Left ventricle myocardium inferior (tissue), 1 donor: ENCODE data around the gene NPBWR2. TPM values are rescaled to one million over a fixed set of nuclear protein-coding genes. Genes with fewer than 3 reads are reported as not detected.

Source experiments
- DNase-seq: peaks from one replicate; pipeline ENCODE4 v3.0.0-alpha.2; 2020
- H3K27ac ChIP-seq: fragments of 200-600 bp; replicated peaks from 2 replicates; pipeline ENCODE4 v1.8.0; 2021
- H3K27me3 ChIP-seq: fragments of 200-600 bp; 2 replicates; pipeline ENCODE4 v1.8.0; 2021; ENCODE audit warnings: low read depth
- H3K36me3 ChIP-seq: fragments of 200-600 bp; 2 replicates; pipeline ENCODE4 v1.8.0; 2021
- H3K4me1 ChIP-seq: fragments of 200-600 bp; 2 replicates; pipeline ENCODE4 v1.8.0; 2021
- H3K4me3 ChIP-seq: fragments of 200-600 bp; 2 replicates; pipeline ENCODE4 v1.8.0; 2021; ENCODE audit warnings: mild to moderate bottlenecking, moderate library complexity
- H3K9me3 ChIP-seq: fragments of 200-600 bp; replicated peaks from 2 replicates; pipeline ENCODE4 v1.8.0; 2021
- CTCF ChIP-seq: fragments of 200-600 bp; IDR thresholded peaks from 2 replicates; pipeline ENCODE4 v1.8.0; 2021; ENCODE audit warnings: antibody characterized with exemption, mild to moderate bottlenecking, borderline replicate concordance
- intact Hi-C: fragments of 100-400 bp; cut with micrococcal nuclease; formaldehyde crosslinking; loops from one replicate; pipeline ENCODE4 v1.11.0; 2022
- total RNA-seq: library from RNA; stranded (reverse); fragmentation: NEBNext Ultra II Directional; extraction: Animal tissue kit (Norgen Biotek cat#: 25700); gene quantifications from one replicate; pipeline ENCODE4 v1.2.1, GENCODE V29; 2021
- donor health status: DM: no; HTN: yes; CAD: no; lungs with severe emphysema.

Gene NPBWR2
- total RNA-seq, 1 donor from 2014 or later = not detected

GRCh38 chr20:64107736-64108457, 532 bp upstream of the NPBWR2 start:
- Histone ChIP-seq H3K36me3 (no peaks in the 10 kb centered on the region), H3K27me3 (peaks cover 66% of the 10 kb centered on the region), H3K4me3 (no peak overlapping the region), H3K9me3 (no peaks in the 10 kb centered on the region), H3K4me1 (peaks cover under 1% of the 10 kb centered on the region), H3K27ac (no peak overlapping the region)
- no peak for TF ChIP-seq CTCF
- intact Hi-C loops = no loop called here
- DNase-seq = peak; percentile 5

GRCh38 chr20:64106435-64106961, 867 bp downstream of the NPBWR2 start:
- Histone ChIP-seq H3K27ac (no peak overlapping the region), H3K27me3 (peaks cover 80% of the 10 kb centered on the region), H3K4me3 (no peak overlapping the region), H3K9me3 (no peaks in the 10 kb centered on the region), H3K36me3 (no peaks in the 10 kb centered on the region), H3K4me1 (peaks cover 14% of the 10 kb centered on the region)
- no peak for TF ChIP-seq CTCF
- DNase-seq = peak; percentile 6
- intact Hi-C loops = no loop called here

GRCh38 chr20:64105846-64106434, 1.4 kb downstream of the NPBWR2 start:
- peaks cover 14% of the 10 kb centered on the region for H3K4me1 ChIP-seq
- no peaks in the 10 kb centered on the region for H3K36me3 ChIP-seq
- TF ChIP-seq CTCF = no peak
- H3K27ac ChIP-seq = no peak overlapping the region
- no peaks in the 10 kb centered on the region for H3K9me3 ChIP-seq
- intact Hi-C loops = no loop called here
- DNase-seq = peak; percentile 4
- H3K4me3 ChIP-seq = no peak overlapping the region
- H3K27me3 ChIP-seq = peaks cover 86% of the 10 kb centered on the region

GRCh38 chr20:64104667-64105451, 2.5 kb downstream of the NPBWR2 start:
- no peak overlapping the region for H3K4me3 ChIP-seq
- intact Hi-C loops = no loop called here
- peaks cover 92% of the 10 kb centered on the region for H3K27me3 ChIP-seq
- no peak for TF ChIP-seq CTCF
- no peak overlapping the region for H3K27ac ChIP-seq
- H3K36me3 ChIP-seq = no peaks in the 10 kb centered on the region
- peaks cover 14% of the 10 kb centered on the region for H3K4me1 ChIP-seq
- peak; percentile 4 for DNase-seq
- no peaks in the 10 kb centered on the region for H3K9me3 ChIP-seq

GRCh38 chr20:64103871-64104666, 3.3 kb downstream of the NPBWR2 start:
- peak; percentile 9 for DNase-seq
- H3K27me3 ChIP-seq = peaks cover 92% of the 10 kb centered on the region
- no peak for TF ChIP-seq CTCF

More at GRCh38 chr20:64103871-64104666, 3.3 kb downstream of the NPBWR2 start:
- Histone ChIP-seq H3K4me3 (no peak overlapping the region), H3K27ac (no peak overlapping the region), H3K4me1 (peaks cover 14% of the 10 kb centered on the region), H3K9me3 (no peaks in the 10 kb centered on the region), H3K36me3 (no peaks in the 10 kb centered on the region)
- intact Hi-C loops = no loop called here
